Measurements from ENCODE around the gene PI16.
"Not testable (repeated sequence)": the region's sequence is repeated elsewhere in the genome, so short reads cannot be mapped to it uniquely, and the experiment has no call there.

PI16 gene

DNA sequence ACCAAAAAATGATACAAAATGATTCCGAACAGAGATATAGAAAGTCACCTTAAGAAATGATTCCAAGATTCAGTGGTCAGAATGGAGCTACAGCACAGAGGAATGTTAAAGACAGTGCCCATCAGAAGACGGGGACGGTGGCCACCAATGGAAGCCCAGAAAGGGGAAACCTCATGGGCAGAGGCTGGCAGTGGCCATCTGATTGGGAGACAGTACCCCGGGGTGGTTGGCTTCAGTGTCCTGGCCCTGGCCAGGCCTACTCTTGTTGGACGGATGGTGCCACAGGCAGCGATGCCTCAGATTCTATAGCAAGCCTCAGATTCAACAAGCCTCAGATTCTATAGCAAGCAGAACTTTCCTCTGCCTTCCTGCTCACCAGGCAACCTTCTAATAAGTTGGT lies 16.6 kb upstream of the PI16 start:
- H3K9ac ChIP-seq (ENCODE audit: low read length): no peak overlapping the region
- no peaks in the 10 kb centered on the region for H3K36me3 ChIP-seq (replicated peaks; ENCODE audit: insufficient read depth, low read length)
- no peaks in the 10 kb centered on the region for H3F3A ChIP-seq (ENCODE audit: insufficient read depth, low read length)
- TF ChIP-seq, protein P1, sequence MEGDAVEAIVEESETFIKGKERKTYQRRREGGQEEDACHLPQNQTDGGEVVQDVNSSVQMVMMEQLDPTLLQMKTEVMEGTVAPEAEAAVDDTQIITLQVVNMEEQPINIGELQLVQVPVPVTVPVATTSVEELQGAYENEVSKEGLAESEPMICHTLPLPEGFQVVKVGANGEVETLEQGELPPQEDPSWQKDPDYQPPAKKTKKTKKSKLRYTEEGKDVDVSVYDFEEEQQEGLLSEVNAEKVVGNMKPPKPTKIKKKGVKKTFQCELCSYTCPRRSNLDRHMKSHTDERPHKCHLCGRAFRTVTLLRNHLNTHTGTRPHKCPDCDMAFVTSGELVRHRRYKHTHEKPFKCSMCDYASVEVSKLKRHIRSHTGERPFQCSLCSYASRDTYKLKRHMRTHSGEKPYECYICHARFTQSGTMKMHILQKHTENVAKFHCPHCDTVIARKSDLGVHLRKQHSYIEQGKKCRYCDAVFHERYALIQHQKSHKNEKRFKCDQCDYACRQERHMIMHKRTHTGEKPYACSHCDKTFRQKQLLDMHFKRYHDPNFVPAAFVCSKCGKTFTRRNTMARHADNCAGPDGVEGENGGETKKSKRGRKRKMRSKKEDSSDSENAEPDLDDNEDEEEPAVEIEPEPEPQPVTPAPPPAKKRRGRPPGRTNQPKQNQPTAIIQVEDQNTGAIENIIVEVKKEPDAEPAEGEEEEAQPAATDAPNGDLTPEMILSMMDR (IDR thresholded peaks at IDR 0.05; ENCODE audit: low read length): no peak
- TF ChIP-seq EZH2 (optimal IDR thresholded peaks at IDR 0.05; ENCODE audit: low read depth, low read length) (no peak), EZH2phosphoT487 (IDR thresholded peaks at IDR 0.05; ENCODE audit: low read length) (no peak)
- no peaks in the 10 kb centered on the region for H3K9me2 ChIP-seq (replicated peaks; ENCODE audit: insufficient read depth, low read length)
- no peaks in the 10 kb centered on the region for H3K79me2 ChIP-seq (ENCODE audit: low read length)
- H2AFZ ChIP-seq (ENCODE audit: low read length): no peak overlapping the region
- no peaks in the 10 kb centered on the region for H3K4me1 ChIP-seq (ENCODE audit: low read length)
- no peak overlapping the region for H3K4me3 ChIP-seq (ENCODE audit: low read length)
- H3K27ac ChIP-seq (ENCODE audit: low read length): no peak overlapping the region
- no peaks in the 10 kb centered on the region for H4K20me1 ChIP-seq (ENCODE audit: insufficient read depth, low read length)
- H3K9me3 ChIP-seq (replicated peaks; ENCODE audit: insufficient read depth, low read length): no peaks in the 10 kb centered on the region
- H3K27me3 ChIP-seq (replicated peaks; ENCODE audit: insufficient read depth, low read length): no peaks in the 10 kb centered on the region
- H3K4me2 ChIP-seq (ENCODE audit: low read depth, low read length): no peak overlapping the region
- no peak for DNase-seq

DNA sequence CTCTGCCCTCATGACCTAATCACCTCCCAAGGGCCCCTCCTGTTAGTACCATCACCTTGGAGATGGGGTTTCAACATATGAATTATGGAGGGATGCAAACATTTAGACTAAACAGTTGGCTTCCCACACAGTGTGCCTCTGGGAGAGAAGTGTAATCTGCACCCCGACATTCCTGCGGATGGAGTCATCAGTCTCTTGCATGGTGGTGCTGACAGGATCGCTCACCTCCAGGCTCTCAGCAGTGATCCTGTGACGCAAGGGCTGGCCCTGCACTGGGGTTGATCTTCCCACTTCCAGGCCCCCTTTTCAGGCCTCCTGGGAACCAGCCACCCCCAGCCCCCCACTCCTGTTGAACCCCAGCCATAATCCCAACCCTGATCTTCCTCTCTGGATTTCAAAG lies 16.0 kb upstream of the PI16 start:
- H3K4me1 ChIP-seq (ENCODE audit: low read length): no peaks in the 10 kb centered on the region
- H3K27me3 ChIP-seq (replicated peaks; ENCODE audit: insufficient read depth, low read length): no peaks in the 10 kb centered on the region
- no peak overlapping the region for H2AFZ ChIP-seq (ENCODE audit: low read length)
- H3K4me2 ChIP-seq (ENCODE audit: low read depth, low read length): no peak overlapping the region
- no peaks in the 10 kb centered on the region for H3K9me3 ChIP-seq (replicated peaks; ENCODE audit: insufficient read depth, low read length)
- no peaks in the 10 kb centered on the region for H3F3A ChIP-seq (ENCODE audit: insufficient read depth, low read length)
- TF ChIP-seq EZH2phosphoT487 (IDR thresholded peaks at IDR 0.05; ENCODE audit: low read length) (no peak), EZH2 (optimal IDR thresholded peaks at IDR 0.05; ENCODE audit: low read depth, low read length) (no peak)
- TF ChIP-seq, protein P1 (IDR thresholded peaks at IDR 0.05; ENCODE audit: low read length): no peak
- H3K9ac ChIP-seq (ENCODE audit: low read length): no peak overlapping the region
- H3K36me3 ChIP-seq (replicated peaks; ENCODE audit: insufficient read depth, low read length): no peaks in the 10 kb centered on the region
- H4K20me1 ChIP-seq (ENCODE audit: insufficient read depth, low read length): no peaks in the 10 kb centered on the region
- H3K79me2 ChIP-seq (ENCODE audit: low read length): no peaks in the 10 kb centered on the region
- H3K9me2 ChIP-seq (replicated peaks; ENCODE audit: insufficient read depth, low read length): no peaks in the 10 kb centered on the region
- no peak overlapping the region for H3K4me3 ChIP-seq (ENCODE audit: low read length)
- H3K27ac ChIP-seq (ENCODE audit: low read length): no peak overlapping the region
- no peak for DNase-seq

DNA sequence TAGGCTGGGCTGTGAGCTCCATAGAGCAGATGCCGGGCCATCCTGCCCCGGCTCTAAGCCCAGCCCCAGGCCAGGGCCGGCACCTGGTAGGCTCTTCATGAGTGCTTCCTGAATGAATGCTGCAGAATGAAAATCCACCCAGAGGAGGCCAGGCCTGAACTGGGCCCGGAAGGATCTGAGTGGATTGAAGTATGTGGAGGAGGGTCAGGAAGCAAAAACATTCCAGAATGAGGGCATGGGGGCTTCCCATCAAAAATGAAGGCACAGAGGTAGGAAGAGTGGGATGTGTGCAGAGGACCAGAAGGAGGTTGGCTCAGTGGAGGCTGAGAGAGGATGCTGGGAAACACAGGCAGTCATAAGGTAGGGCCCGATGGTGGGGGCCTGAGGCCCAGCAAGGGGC lies 15.5 kb upstream of the PI16 start:
- not testable (repeated sequence) for H3K27ac ChIP-seq (ENCODE audit: low read length); H2AFZ ChIP-seq (ENCODE audit: low read length); H3K36me3 ChIP-seq (replicated peaks; ENCODE audit: insufficient read depth, low read length); H3K9me3 ChIP-seq (replicated peaks; ENCODE audit: insufficient read depth, low read length); H4K20me1 ChIP-seq (ENCODE audit: insufficient read depth, low read length); H3K27me3 ChIP-seq (replicated peaks; ENCODE audit: insufficient read depth, low read length); H3K4me3 ChIP-seq (ENCODE audit: low read length); H3K4me1 ChIP-seq (ENCODE audit: low read length); DNase-seq; H3K9me2 ChIP-seq (replicated peaks; ENCODE audit: insufficient read depth, low read length); H3K9ac ChIP-seq (ENCODE audit: low read length); H3K4me2 ChIP-seq (ENCODE audit: low read depth, low read length); H3F3A ChIP-seq (ENCODE audit: insufficient read depth, low read length); H3K79me2 ChIP-seq (ENCODE audit: low read length)

DNA sequence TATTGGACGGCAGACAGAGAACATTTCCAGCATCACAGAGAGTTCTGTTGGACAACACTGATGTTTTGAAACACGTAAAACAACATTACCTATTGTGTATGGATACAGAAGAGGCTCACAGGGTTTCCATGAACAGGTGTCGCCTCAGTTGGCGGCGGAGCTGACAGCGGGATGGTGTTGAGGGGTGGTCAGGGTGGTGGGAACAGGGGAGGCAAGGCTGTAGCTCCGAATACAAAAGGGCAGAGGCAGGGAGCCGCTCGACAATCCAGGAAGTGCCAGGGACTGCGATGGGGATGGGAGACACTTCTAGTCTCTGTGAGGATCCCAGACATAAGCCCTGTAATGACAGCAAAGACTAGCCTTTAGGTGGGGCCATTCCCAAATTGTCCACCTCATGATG lies 14.5 kb upstream of the PI16 start:
- Histone ChIP-seq H3K4me3 (ENCODE audit: low read length) (no peak overlapping the region), H3F3A (ENCODE audit: insufficient read depth, low read length) (no peaks in the 10 kb centered on the region), H3K9ac (ENCODE audit: low read length) (no peak overlapping the region), H3K4me1 (ENCODE audit: low read length) (no peaks in the 10 kb centered on the region), H3K9me2 (replicated peaks; ENCODE audit: insufficient read depth, low read length) (no peaks in the 10 kb centered on the region), H3K79me2 (ENCODE audit: low read length) (no peaks in the 10 kb centered on the region), H3K36me3 (replicated peaks; ENCODE audit: insufficient read depth, low read length) (no peaks in the 10 kb centered on the region), H2AFZ (ENCODE audit: low read length) (no peak overlapping the region), H3K9me3 (replicated peaks; ENCODE audit: insufficient read depth, low read length) (no peaks in the 10 kb centered on the region), H3K27me3 (replicated peaks; ENCODE audit: insufficient read depth, low read length) (no peaks in the 10 kb centered on the region), H3K4me2 (ENCODE audit: low read depth, low read length) (no peak overlapping the region), H3K27ac (ENCODE audit: low read length) (no peak overlapping the region), H4K20me1 (ENCODE audit: insufficient read depth, low read length) (no peaks in the 10 kb centered on the region)
- no peak for DNase-seq
- TF ChIP-seq EZH2phosphoT487 (IDR thresholded peaks at IDR 0.05; ENCODE audit: low read length): no peak
- no peak for TF ChIP-seq EZH2 (optimal IDR thresholded peaks at IDR 0.05; ENCODE audit: low read depth, low read length)
- TF ChIP-seq, protein P1 (IDR thresholded peaks at IDR 0.05; ENCODE audit: low read length): no peak

DNA sequence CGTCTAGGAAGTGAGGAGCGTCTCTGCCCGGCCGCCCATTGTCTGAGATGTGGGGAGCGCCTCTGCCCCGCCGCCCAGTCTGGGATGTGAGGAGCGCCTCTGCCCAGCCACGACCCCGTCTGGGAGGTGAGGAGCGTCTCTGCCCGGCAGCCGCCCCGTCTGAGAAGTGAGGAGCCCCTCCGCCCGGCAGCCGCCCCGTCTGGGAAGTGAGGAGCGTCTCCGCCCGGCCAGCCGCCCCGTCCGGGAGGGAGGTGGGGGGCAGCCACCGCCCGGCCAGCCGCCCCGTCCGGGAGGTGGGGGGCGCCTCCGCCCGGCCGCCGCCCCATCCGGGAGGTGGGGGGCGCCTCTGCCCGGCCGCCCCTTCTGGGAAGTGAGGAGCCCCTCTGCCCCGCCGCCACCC lies 13.0 kb upstream of the PI16 start:
- not testable (repeated sequence) for H2AFZ ChIP-seq (ENCODE audit: low read length); H3F3A ChIP-seq (ENCODE audit: insufficient read depth, low read length); H3K79me2 ChIP-seq (ENCODE audit: low read length); H3K4me2 ChIP-seq (ENCODE audit: low read depth, low read length); H3K9me3 ChIP-seq (replicated peaks; ENCODE audit: insufficient read depth, low read length); H3K9me2 ChIP-seq (replicated peaks; ENCODE audit: insufficient read depth, low read length); H3K9ac ChIP-seq (ENCODE audit: low read length); H3K36me3 ChIP-seq (replicated peaks; ENCODE audit: insufficient read depth, low read length); H3K4me3 ChIP-seq (ENCODE audit: low read length); DNase-seq; H3K27me3 ChIP-seq (replicated peaks; ENCODE audit: insufficient read depth, low read length); H4K20me1 ChIP-seq (ENCODE audit: insufficient read depth, low read length); H3K4me1 ChIP-seq (ENCODE audit: low read length); H3K27ac ChIP-seq (ENCODE audit: low read length)

GRCh38 chr6:36942329-36942728 lies 12.2 kb upstream of the PI16 start:
- H3K9ac ChIP-seq (ENCODE audit: low read length); H3K36me3 ChIP-seq (replicated peaks; ENCODE audit: insufficient read depth, low read length); DNase-seq; H3K4me1 ChIP-seq (ENCODE audit: low read length); H2AFZ ChIP-seq (ENCODE audit: low read length); H3K79me2 ChIP-seq (ENCODE audit: low read length); H3K9me3 ChIP-seq (replicated peaks; ENCODE audit: insufficient read depth, low read length); H3K4me3 ChIP-seq (ENCODE audit: low read length); H4K20me1 ChIP-seq (ENCODE audit: insufficient read depth, low read length); H3K27me3 ChIP-seq (replicated peaks; ENCODE audit: insufficient read depth, low read length); H3K27ac ChIP-seq (ENCODE audit: low read length); H3K9me2 ChIP-seq (replicated peaks; ENCODE audit: insufficient read depth, low read length); H3K4me2 ChIP-seq (ENCODE audit: low read depth, low read length); H3F3A ChIP-seq (ENCODE audit: insufficient read depth, low read length): not testable (repeated sequence)

Data from MM.1S (cell line).